BLaER1 (cell line): ENCODE measurements around the gene KRT74.

ENCODE experiments used
- H3K27ac ChIP-seq: shearing (Covaris generic); formaldehyde crosslinking; 2 replicates; pipeline ENCODE4 v1.8.1; 2022
- H3K27me3 ChIP-seq: shearing (Covaris generic); formaldehyde crosslinking; 2 replicates; pipeline ENCODE4 v1.8.1; 2022
- H3K36me3 ChIP-seq: shearing (Covaris generic); formaldehyde crosslinking; 2 replicates; pipeline ENCODE4 v1.8.1; 2022
- H3K4me1 ChIP-seq: shearing (Covaris generic); formaldehyde crosslinking; 2 replicates; pipeline ENCODE4 v1.8.1; 2022
- H3K4me2 ChIP-seq: shearing (Covaris generic); formaldehyde crosslinking; 2 replicates; pipeline ENCODE4 v1.8.1; 2022
- H3K4me3 ChIP-seq: shearing (Covaris generic); formaldehyde crosslinking; 2 replicates; pipeline ENCODE4 v1.8.1; 2022
- H3K9ac ChIP-seq: shearing (Covaris generic); formaldehyde crosslinking; 2 replicates; pipeline ENCODE4 v1.8.1; 2022
- H3K9me3 ChIP-seq: shearing (Covaris generic); formaldehyde crosslinking; 2 replicates; pipeline ENCODE4 v1.8.1; 2022
- H4K20me1 ChIP-seq: shearing (Covaris generic); formaldehyde crosslinking; 2 replicates; pipeline ENCODE4 v1.8.1; 2022
- Cebpa-rat ChIP-seq: shearing (Covaris generic); IDR thresholded peaks from 2 replicates; pipeline ENCODE4 v1.8.1; 2022

The KRT74 gene

GRCh38 chr12:52532636-52533035, 41.0 kb downstream of the KRT74 start:
- Histone ChIP-seq H3K4me2 (no peak overlapping the region), H3K4me1 (peaks cover 9% of the 10 kb centered on the region), H3K9me3 (no peaks in the 10 kb centered on the region), H3K36me3 (no peaks in the 10 kb centered on the region), H4K20me1 (no peaks in the 10 kb centered on the region), H3K27me3 (no peaks in the 10 kb centered on the region), H3K4me3 (no peak overlapping the region), H3K9ac (no peak overlapping the region), H3K27ac (no peak overlapping the region)
- TF ChIP-seq Cebpa-rat = no peak

GRCh38 chr12:52531566-52532300, 41.9 kb downstream of the KRT74 start:
- Histone ChIP-seq H3K9ac (no peak overlapping the region), H3K4me2 (no peak overlapping the region), H4K20me1 (no peaks in the 10 kb centered on the region), H3K9me3 (no peaks in the 10 kb centered on the region), H3K4me1 (peaks cover 18% of the 10 kb centered on the region), H3K27ac (no peak overlapping the region), H3K27me3 (no peaks in the 10 kb centered on the region), H3K4me3 (no peak overlapping the region), H3K36me3 (no peaks in the 10 kb centered on the region)
- no peak for TF ChIP-seq Cebpa-rat

- peaks cover 19% of the 10 kb centered on the region for H3K4me1 ChIP-seq
- no peak overlapping the region for H3K4me3 ChIP-seq
- no peaks in the 10 kb centered on the region for H3K9me3 ChIP-seq
- no peaks in the 10 kb centered on the region for H3K36me3 ChIP-seq
- no peak overlapping the region for H3K4me2 ChIP-seq
- H3K27ac ChIP-seq = no peak overlapping the region
- no peaks in the 10 kb centered on the region for H4K20me1 ChIP-seq
- no peak overlapping the region for H3K9ac ChIP-seq
- no peak for TF ChIP-seq Cebpa-rat
- no peaks in the 10 kb centered on the region for H3K27me3 ChIP-seq
These were observed 42.7 kb downstream of the KRT74 start for GRCh38 chr12:52530905-52531304.

GRCh38 chr12:52530366-52530765, 43.3 kb downstream of the KRT74 start:
- Histone ChIP-seq H3K4me3 (no peak overlapping the region), H3K27ac (no peak overlapping the region), H3K36me3 (no peaks in the 10 kb centered on the region), H3K9me3 (no peaks in the 10 kb centered on the region), H3K4me2 (no peak overlapping the region), H3K9ac (no peak overlapping the region), H4K20me1 (no peaks in the 10 kb centered on the region), H3K27me3 (no peaks in the 10 kb centered on the region), H3K4me1 (peaks cover 19% of the 10 kb centered on the region)
- TF ChIP-seq Cebpa-rat = no peak

GRCh38 chr12:52529846-52530245, 43.8 kb downstream of the KRT74 start:
- no peak overlapping the region for H3K9ac ChIP-seq
- no peak for TF ChIP-seq Cebpa-rat

GRCh38 chr12:52529417-52529816, 44.2 kb downstream of the KRT74 start:
- no peaks in the 10 kb centered on the region for H3K36me3 ChIP-seq
- TF ChIP-seq Cebpa-rat = no peak
- no peak overlapping the region for H3K4me2 ChIP-seq
- no peak overlapping the region for H3K4me3 ChIP-seq
- H3K27me3 ChIP-seq = no peaks in the 10 kb centered on the region
- H4K20me1 ChIP-seq = no peaks in the 10 kb centered on the region
- no peak overlapping the region for H3K27ac ChIP-seq
- no peak overlapping the region for H3K9ac ChIP-seq
- H3K4me1 ChIP-seq = peaks cover 19% of the 10 kb centered on the region
- no peaks in the 10 kb centered on the region for H3K9me3 ChIP-seq

More at GRCh38 chr12:52529846-52530245, 43.8 kb downstream of the KRT74 start:
- Histone ChIP-seq H3K4me2 (no peak overlapping the region), H3K4me1 (peaks cover 19% of the 10 kb centered on the region), H3K4me3 (no peak overlapping the region), H3K27ac (no peak overlapping the region), H3K36me3 (no peaks in the 10 kb centered on the region), H3K27me3 (no peaks in the 10 kb centered on the region), H4K20me1 (no peaks in the 10 kb centered on the region), H3K9me3 (no peaks in the 10 kb centered on the region)

GRCh38 chr12:52528641-52529143, 45.0 kb downstream of the KRT74 start:
- Histone ChIP-seq H3K27me3 (no peaks in the 10 kb centered on the region), H3K9ac (no peak overlapping the region), H3K27ac (no peak overlapping the region), H3K9me3 (no peaks in the 10 kb centered on the region), H3K36me3 (no peaks in the 10 kb centered on the region), H3K4me2 (no peak overlapping the region), H4K20me1 (no peaks in the 10 kb centered on the region), H3K4me3 (no peak overlapping the region), H3K4me1 (peaks cover 19% of the 10 kb centered on the region)
- TF ChIP-seq Cebpa-rat = no peak

- Histone ChIP-seq H4K20me1 (no peaks in the 10 kb centered on the region), H3K4me3 (no peak overlapping the region), H3K27ac (no peak overlapping the region), H3K4me2 (peak overlapping the region; percentile 26; the same call in 1 of the 2 replicates), H3K9me3 (no peaks in the 10 kb centered on the region), H3K36me3 (no peaks in the 10 kb centered on the region), H3K27me3 (no peaks in the 10 kb centered on the region), H3K4me1 (peaks cover 19% of the 10 kb centered on the region), H3K9ac (no peak overlapping the region)
- no peak for TF ChIP-seq Cebpa-rat
These were observed 46.4 kb downstream of the KRT74 start for GRCh38 chr12:52527121-52527800.

GRCh38 chr12:52526511-52526951, 47.1 kb downstream of the KRT74 start:
- H3K9me3 ChIP-seq = no peaks in the 10 kb centered on the region
- TF ChIP-seq Cebpa-rat = no peak
- no peaks in the 10 kb centered on the region for H3K36me3 ChIP-seq
- H3K9ac ChIP-seq = no peak overlapping the region
- no peak overlapping the region for H3K4me3 ChIP-seq
- H3K27ac ChIP-seq = no peak overlapping the region
- peaks cover 19% of the 10 kb centered on the region for H3K4me1 ChIP-seq
- H3K27me3 ChIP-seq = no peaks in the 10 kb centered on the region
- peak overlapping the region; percentile 7; the same call in 1 of the 2 replicates for H3K4me2 ChIP-seq
- H4K20me1 ChIP-seq = no peaks in the 10 kb centered on the region
